Effector memory CD8-positive, alpha-beta T cell (primary cell): Measurements from ENCODE around the gene TATDN3.
A peak's percentile ranks its signal among the peaks of the same experiment; 100 is the strongest.

Source experiments
- ATAC-seq: fragments of 150-1000 bp; cut with Tn5 transposase; replicated peaks from 2 replicates; pipeline ENCODE4 v1.10.0; 2021; ENCODE audit warnings: mild to moderate bottlenecking, moderate library complexity
- DNase-seq, 3 experiments: peaks; one replicate each; pipeline ENCODE4 v3.0.0; 2021
- H3K27ac Mint-ChIP-seq, 2 donors: one replicate each; pipeline ENCODE4 v1.8.0; 2022; ENCODE audit warnings: mild to moderate bottlenecking in 2 of 2, mixed read lengths in 2 of 2, moderate library complexity in 2 of 2
- H3K27me3 Mint-ChIP-seq, 2 donors: one replicate each; pipeline ENCODE4 v1.8.0; 2022; ENCODE audit warnings: mixed read lengths in 2 of 2
- H3K36me3 Mint-ChIP-seq: one replicate; pipeline ENCODE4 v1.8.0; 2022; ENCODE audit warnings: mild to moderate bottlenecking, moderate library complexity, mixed read lengths; ENCODE audit not compliant: insufficient read depth
- H3K4me1 Mint-ChIP-seq, 2 donors: one replicate each; pipeline ENCODE4 v1.8.0; 2022; ENCODE audit warnings: low read depth in 2 of 2, mixed read lengths in 2 of 2
- H3K4me3 Mint-ChIP-seq, 2 donors: one replicate each; pipeline ENCODE4 v1.8.0; 2022; ENCODE audit warnings: mild to moderate bottlenecking in 2 of 2, mixed read lengths in 2 of 2, moderate library complexity in 2 of 2
- H3K9me3 Mint-ChIP-seq, 2 donors: one replicate each; pipeline ENCODE4 v1.8.0; 2022; ENCODE audit warnings: mixed read lengths in 2 of 2

Gene TATDN3

GRCh38 chr1:212782422-212783154, 9.1 kb upstream of the TATDN3 start:
- Mint-ChIP-seq H3K9me3 (no peaks in the 10 kb centered on the region), H3K27ac (no peak overlapping the region), H3K36me3 (peaks cover 41% of the 10 kb centered on the region), H3K4me1 (no peaks in the 10 kb centered on the region), H3K27me3 (no peaks in the 10 kb centered on the region), H3K4me3 (no peak overlapping the region)
- DNase-seq (no peak), ATAC-seq (peak; percentile 51)

- no peak overlapping the region for H3K4me3 Mint-ChIP-seq
- no peaks in the 10 kb centered on the region for H3K9me3 Mint-ChIP-seq
- no peak for ATAC-seq
- no peak overlapping the region for H3K27ac Mint-ChIP-seq
- no peaks in the 10 kb centered on the region for H3K27me3 Mint-ChIP-seq
- H3K36me3 Mint-ChIP-seq: peaks cover 41% of the 10 kb centered on the region
- peaks cover 0 to 4% of the 10 kb centered on the region in 2 donors for H3K4me1 Mint-ChIP-seq
- DNase-seq: no peak
These were observed 7.7 kb upstream of the TATDN3 start for GRCh38 chr1:212783976-212784375.

GRCh38 chr1:212785871-212786270, 5.8 kb upstream of the TATDN3 start:
- H3K36me3 Mint-ChIP-seq: peaks cover 47% of the 10 kb centered on the region
- ATAC-seq (no peak), DNase-seq (no peak)
- H3K27me3 Mint-ChIP-seq: no peaks in the 10 kb centered on the region
- H3K4me3 Mint-ChIP-seq: no peak overlapping the region
- H3K4me1 Mint-ChIP-seq: peaks cover 6 to 12% of the 10 kb centered on the region in 2 donors
- peak overlapping the region in 1 of 2 donors; percentile 92 for H3K27ac Mint-ChIP-seq
- H3K9me3 Mint-ChIP-seq: no peaks in the 10 kb centered on the region

- DNase-seq (no peak), ATAC-seq (peak; percentile 67)
- peaks cover 30 to 38% of the 10 kb centered on the region in 2 donors for H3K4me1 Mint-ChIP-seq
- no peaks in the 10 kb centered on the region for H3K9me3 Mint-ChIP-seq
- H3K4me3 Mint-ChIP-seq: peak overlapping the region; percentile 98 to 100
- H3K27ac Mint-ChIP-seq: peak overlapping the region; percentile 98 to 100
- H3K36me3 Mint-ChIP-seq: peaks cover 28% of the 10 kb centered on the region
- H3K27me3 Mint-ChIP-seq: no peaks in the 10 kb centered on the region
These were observed 426 bp upstream of the TATDN3 start for GRCh38 chr1:212791261-212791675.

GRCh38 chr1:212792396-212792908, 758 bp downstream of the TATDN3 start:
- Mint-ChIP-seq H3K9me3 (no peaks in the 10 kb centered on the region), H3K27me3 (no peaks in the 10 kb centered on the region), H3K4me3 (peak overlapping the region; percentile 98 to 100), H3K36me3 (peaks cover 22% of the 10 kb centered on the region), H3K4me1 (peaks cover 30 to 38% of the 10 kb centered on the region in 2 donors), H3K27ac (peak overlapping the region; percentile 98 to 100)
- ATAC-seq (no peak), DNase-seq (no peak)

GRCh38 chr1:212794561-212795014, 2.9 kb downstream of the TATDN3 start:
- ATAC-seq (peak; percentile 23), DNase-seq (peak in 1 of 3 experiments; percentile 7)
- H3K27ac Mint-ChIP-seq: peak overlapping the region; percentile 15 to 92
- no peaks in the 10 kb centered on the region for H3K27me3 Mint-ChIP-seq
- H3K4me3 Mint-ChIP-seq: peak overlapping the region in 1 of 2 donors; percentile 32
- H3K9me3 Mint-ChIP-seq: no peaks in the 10 kb centered on the region
- peaks cover 22% of the 10 kb centered on the region for H3K36me3 Mint-ChIP-seq
- peaks cover 30 to 34% of the 10 kb centered on the region in 2 donors for H3K4me1 Mint-ChIP-seq

- peaks cover 13% of the 10 kb centered on the region for H3K36me3 Mint-ChIP-seq
- H3K27me3 Mint-ChIP-seq: no peaks in the 10 kb centered on the region
These were observed 6.0 kb downstream of the TATDN3 start for GRCh38 chr1:212797681-212798080.

GRCh38 chr1:212805767-212806166, 14.1 kb downstream of the TATDN3 start:
- H3K4me3 Mint-ChIP-seq: no peak overlapping the region
- DNase-seq (no peak), ATAC-seq (no peak)
- no peaks in the 10 kb centered on the region for H3K27me3 Mint-ChIP-seq
- no peaks in the 10 kb centered on the region for H3K4me1 Mint-ChIP-seq
- H3K27ac Mint-ChIP-seq: peak overlapping the region in 1 of 2 donors; percentile 28
- H3K36me3 Mint-ChIP-seq: peaks cover 47% of the 10 kb centered on the region
- H3K9me3 Mint-ChIP-seq: no peaks in the 10 kb centered on the region

More at GRCh38 chr1:212797681-212798080, 6.0 kb downstream of the TATDN3 start:
- H3K9me3 Mint-ChIP-seq: no peaks in the 10 kb centered on the region
- DNase-seq (no peak), ATAC-seq (no peak)
- no peak overlapping the region for H3K4me3 Mint-ChIP-seq
- H3K27ac Mint-ChIP-seq: no peak overlapping the region
- peaks cover 10 to 17% of the 10 kb centered on the region in 2 donors for H3K4me1 Mint-ChIP-seq

- ATAC-seq: no peak
- no peak overlapping the region for H3K4me3 Mint-ChIP-seq
- no peak overlapping the region for H3K27ac Mint-ChIP-seq
- H3K9me3 Mint-ChIP-seq: no peaks in the 10 kb centered on the region
- H3K36me3 Mint-ChIP-seq: peaks cover 5% of the 10 kb centered on the region
- no peaks in the 10 kb centered on the region for H3K4me1 Mint-ChIP-seq
- no peak for DNase-seq
- H3K27me3 Mint-ChIP-seq: no peaks in the 10 kb centered on the region
These were observed 23.0 kb downstream of the TATDN3 start for GRCh38 chr1:212814537-212815334.

GRCh38 chr1:212816567-212817278, 25.0 kb downstream of the TATDN3 start:
- no peaks in the 10 kb centered on the region for H3K36me3 Mint-ChIP-seq
- ATAC-seq (no peak), DNase-seq (no peak)
- no peaks in the 10 kb centered on the region for H3K9me3 Mint-ChIP-seq
- no peak overlapping the region for H3K27ac Mint-ChIP-seq
- no peaks in the 10 kb centered on the region for H3K4me1 Mint-ChIP-seq
- no peak overlapping the region for H3K4me3 Mint-ChIP-seq
- H3K27me3 Mint-ChIP-seq: no peaks in the 10 kb centered on the region

GRCh38 chr1:212819726-212820125, 28.0 kb downstream of the TATDN3 start:
- Mint-ChIP-seq H3K27ac (no peak overlapping the region), H3K9me3 (no peaks in the 10 kb centered on the region), H3K36me3 (no peaks in the 10 kb centered on the region), H3K27me3 (no peaks in the 10 kb centered on the region), H3K4me1 (no peaks in the 10 kb centered on the region), H3K4me3 (no peak overlapping the region)
- no peak for ATAC-seq
- no peak for DNase-seq

- DNase-seq: no peak
- no peak for ATAC-seq
- Mint-ChIP-seq H3K4me1 (no peaks in the 10 kb centered on the region), H3K27ac (no peak overlapping the region), H3K4me3 (no peak overlapping the region), H3K27me3 (no peaks in the 10 kb centered on the region), H3K36me3 (no peaks in the 10 kb centered on the region), H3K9me3 (peaks cover 5 to 7% of the 10 kb centered on the region in 2 donors)
These were observed 29.3 kb downstream of the TATDN3 start for GRCh38 chr1:212820969-212821368.

GRCh38 chr1:212822956-212823355, 31.3 kb downstream of the TATDN3 start:
- no peak overlapping the region for H3K4me3 Mint-ChIP-seq
- H3K36me3 Mint-ChIP-seq: no peaks in the 10 kb centered on the region

More at GRCh38 chr1:212822956-212823355, 31.3 kb downstream of the TATDN3 start:
- peaks cover 8 to 9% of the 10 kb centered on the region in 2 donors for H3K9me3 Mint-ChIP-seq
- peaks cover 12 to 13% of the 10 kb centered on the region in 2 donors for H3K27me3 Mint-ChIP-seq
- no peaks in the 10 kb centered on the region for H3K4me1 Mint-ChIP-seq
- H3K27ac Mint-ChIP-seq: no peak overlapping the region
- DNase-seq (no peak), ATAC-seq (no peak)
